KG1 (cell line): ENCODE measurements around the gene CD93.

Experiments used
- DNase-seq: peaks from one replicate; lab custom pipeline; 2025; lab: John Stamatoyannopoulos, UW

The CD93 gene

GRCh38 chr20:23099791-23100719, 13.9 kb upstream of the CD93 start:
- no peak for DNase-seq

- DNase-seq: no peak
Observed at GRCh38 chr20:23097636-23098580, 11.8 kb upstream of the CD93 start.

GRCh38 chr20:23096986-23097520, 10.9 kb upstream of the CD93 start:
- DNase-seq: no peak

GRCh38 chr20:23096097-23096496, 10.0 kb upstream of the CD93 start:
- no peak for DNase-seq

GRCh38 chr20:23095499-23095898, 9.4 kb upstream of the CD93 start:
- DNase-seq: no peak

- DNase-seq: no peak
Observed at GRCh38 chr20:23094927-23095326, 8.8 kb upstream of the CD93 start.

GRCh38 chr20:23094213-23094896, 8.2 kb upstream of the CD93 start:
- DNase-seq: no peak

- no peak for DNase-seq
Observed at GRCh38 chr20:23093613-23094012, 7.5 kb upstream of the CD93 start.

GRCh38 chr20:23092861-23093495, 6.9 kb upstream of the CD93 start:
- DNase-seq: no peak

- DNase-seq: no peak
Observed at GRCh38 chr20:23092384-23092756, 6.2 kb upstream of the CD93 start.

GRCh38 chr20:23091721-23092383, 5.7 kb upstream of the CD93 start:
- DNase-seq: no peak

- no peak for DNase-seq
Observed at GRCh38 chr20:23090878-23091277, 4.8 kb upstream of the CD93 start.

GRCh38 chr20:23090147-23090546, 4.0 kb upstream of the CD93 start:
- DNase-seq: no peak

GRCh38 chr20:23088866-23089265, 2.7 kb upstream of the CD93 start:
- DNase-seq: no peak

GRCh38 chr20:23087587-23088251, 1.6 kb upstream of the CD93 start:
- no peak for DNase-seq

GRCh38 chr20:23086931-23087411, 847 bp upstream of the CD93 start:
- DNase-seq: peak; percentile 5

GRCh38 chr20:23085436-23086055, 578 bp downstream of the CD93 start:
- DNase-seq: peak; percentile 71

- no peak for DNase-seq
Observed at GRCh38 chr20:23084845-23085365, 1.2 kb downstream of the CD93 start.

- peak; percentile 8 for DNase-seq
Observed at GRCh38 chr20:23084282-23084844, 1.8 kb downstream of the CD93 start.
